ENCODE results near the gene ZNF286A.
"Not testable (repeated sequence)": the region's sequence is repeated elsewhere in the genome, so short reads cannot be mapped to it uniquely, and the experiment has no call there.

Gene ZNF286A

GRCh38 chr17:15704239-15704638, 4.7 kb downstream of the ZNF286A start:
- DNase-seq, result not testable (repeated sequence)

- not testable (repeated sequence) for DNase-seq
These were observed 5.3 kb downstream of the ZNF286A start for GRCh38 chr17:15704813-15705212.

DNA sequence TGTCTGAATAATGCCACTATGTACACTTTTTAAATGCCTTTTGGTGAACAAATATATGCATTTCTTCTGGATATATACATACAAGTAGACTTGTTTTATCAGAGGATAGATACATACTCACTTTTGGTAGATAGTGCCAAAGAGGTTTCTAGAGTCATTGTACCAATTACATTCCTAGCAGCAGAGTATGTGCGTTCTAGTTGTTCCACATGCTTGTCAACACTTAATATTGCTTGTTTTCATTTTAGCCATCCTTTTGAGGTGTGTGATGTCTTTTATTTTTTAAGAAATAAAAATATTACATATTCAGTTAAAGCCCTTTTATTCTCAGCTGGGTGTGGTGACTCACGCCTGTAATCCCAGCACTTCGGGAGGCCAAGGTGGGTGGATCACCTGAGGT, 9.3 kb downstream of the ZNF286A start:
- not testable (repeated sequence) for DNase-seq

GRCh38 chr17:15716601-15717563, 17.3 kb downstream of the ZNF286A start:
- not testable (repeated sequence) for DNase-seq

DNA sequence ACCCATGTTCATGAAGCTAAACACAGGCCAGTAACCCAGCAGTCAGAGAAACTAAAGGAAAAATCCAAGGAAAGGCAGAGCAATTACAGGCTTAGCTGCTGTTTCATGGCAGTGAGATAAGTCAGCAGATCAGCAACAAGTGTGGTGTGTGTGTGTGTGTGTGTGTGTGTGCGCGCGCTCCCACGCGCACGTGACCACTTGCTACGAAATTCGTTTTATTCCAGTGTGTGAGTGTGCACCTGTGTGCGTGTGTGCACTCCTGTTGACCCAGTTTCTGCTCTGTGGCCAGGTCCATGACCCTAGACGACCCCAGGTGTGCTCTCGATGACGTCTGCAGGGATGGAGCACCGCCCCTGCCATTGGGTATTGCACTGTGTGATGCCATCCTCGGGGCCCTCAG, 31.0 kb downstream of the ZNF286A start:
- not testable (repeated sequence) for DNase-seq

GRCh38 chr17:15731900-15732299, 32.3 kb downstream of the ZNF286A start, which contains the start of gene TBC1D26:
Gene TBC1D26 (plus strand): TSS chr17:15732283. CDS start chr17:15735349, 3,066 bp downstream.
- not testable (repeated sequence) for DNase-seq

- not testable (repeated sequence) for DNase-seq
These were observed 33.7 kb downstream of the ZNF286A start for GRCh38 chr17:15733174-15733789.

DNA sequence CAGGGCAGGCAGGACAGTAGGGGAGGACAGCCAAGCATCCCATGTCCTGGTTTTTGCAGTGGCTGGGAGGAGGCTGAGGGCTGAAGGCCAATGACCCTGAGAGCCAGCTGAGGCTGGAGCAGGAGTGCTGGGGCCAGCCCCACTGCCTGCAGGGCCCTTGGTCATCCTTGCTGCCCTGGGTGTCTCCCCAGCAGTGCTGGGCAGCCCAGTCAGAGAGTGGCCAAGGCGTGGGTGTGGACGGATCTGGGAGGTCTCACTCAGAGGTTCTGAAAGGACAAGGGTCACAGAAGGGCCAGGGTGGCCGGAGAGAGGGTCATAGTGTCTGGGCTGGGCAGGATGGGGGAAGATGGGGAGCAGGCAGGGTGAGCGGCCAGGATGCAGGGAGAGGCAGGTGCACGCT, 37.0 kb downstream of the ZNF286A start:
- DNase-seq, result not testable (repeated sequence)

- no peak for DNase-seq
These were observed 38.5 kb downstream of the ZNF286A start for GRCh38 chr17:15738066-15738465.

- not testable (repeated sequence) for DNase-seq
These were observed 39.7 kb downstream of the ZNF286A start for GRCh38 chr17:15739259-15739658.

DNA sequence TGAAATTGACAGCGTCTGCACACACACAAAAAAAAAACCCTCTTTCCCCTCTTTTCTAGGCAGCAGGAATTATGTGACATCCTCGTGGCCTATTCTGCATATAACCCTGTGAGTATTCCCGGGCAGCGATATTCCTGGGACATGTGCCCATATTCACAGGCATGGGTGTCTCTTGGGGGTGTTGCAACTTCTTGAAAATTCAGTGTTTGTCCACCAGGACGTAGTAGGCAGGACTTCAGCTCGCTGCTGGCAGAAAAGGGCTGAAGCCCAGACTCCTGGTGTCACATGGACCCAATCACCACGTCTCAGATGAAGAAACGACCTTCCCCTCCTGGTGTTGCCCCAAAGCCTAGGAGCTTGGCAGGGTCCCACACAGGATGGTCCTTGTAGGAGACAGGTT, 40.5 kb downstream of the ZNF286A start:
- not testable (repeated sequence) for DNase-seq

GRCh38 chr17:15740570-15741120, 41.1 kb downstream of the ZNF286A start:
- DNase-seq, result no peak

DNA sequence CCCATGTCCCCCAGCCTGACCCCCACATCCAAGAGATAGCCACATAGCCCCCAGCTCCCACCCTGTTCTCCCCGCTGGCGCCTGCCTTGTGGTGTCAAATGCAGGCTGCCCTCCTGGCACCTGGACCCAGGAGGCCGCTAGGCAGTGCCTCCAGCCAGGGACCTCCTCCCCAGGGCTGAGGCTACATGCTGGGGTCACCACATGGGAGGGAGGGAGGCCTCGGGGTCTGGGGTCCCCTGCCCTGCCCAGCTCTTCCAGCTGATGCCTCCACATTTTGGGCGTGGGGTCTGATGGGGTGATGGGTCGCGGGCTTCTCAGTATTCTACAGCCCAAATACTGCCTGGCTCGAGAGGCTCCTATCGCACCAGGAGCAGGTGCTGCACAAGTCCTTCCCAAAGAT, 42.1 kb downstream of the ZNF286A start:
- no peak for DNase-seq

DNA sequence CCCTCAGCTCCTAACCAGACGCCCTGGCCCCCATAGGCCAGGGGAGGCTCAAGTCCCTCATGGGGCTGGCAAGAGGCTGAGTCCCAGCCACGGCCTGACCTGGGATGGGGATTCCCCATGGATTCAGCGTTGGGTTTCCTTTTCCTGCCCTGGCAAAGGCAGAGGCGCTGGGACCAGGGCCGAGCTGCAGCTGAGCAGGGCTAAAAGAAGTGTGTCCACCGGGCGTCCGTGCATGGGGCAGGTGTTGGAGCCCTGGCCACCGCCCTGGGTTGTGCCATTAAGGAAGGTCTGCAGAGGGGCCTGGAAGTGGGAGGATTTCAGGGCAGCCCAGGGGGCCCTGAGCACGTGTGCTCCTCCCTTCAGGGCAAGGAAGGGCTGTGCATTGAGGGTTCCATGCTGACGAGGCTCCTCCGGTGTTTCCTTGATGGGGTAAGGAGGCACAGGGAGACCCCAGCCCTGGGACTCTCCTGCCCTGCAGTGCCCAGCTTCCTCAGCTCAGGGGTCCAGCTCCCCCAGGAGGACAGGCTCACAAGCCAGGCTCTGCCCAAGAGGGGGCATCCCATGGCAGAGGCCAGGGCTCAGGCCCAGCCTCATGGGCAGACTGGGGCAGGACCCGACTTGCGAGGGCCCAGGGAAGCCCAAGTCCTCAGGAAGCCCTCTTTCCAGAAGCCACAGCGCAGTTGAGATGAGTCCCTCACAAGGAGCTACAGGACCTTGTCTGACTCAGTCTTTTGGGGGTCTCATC, 42.7 kb downstream of the ZNF286A start:
- no peak for DNase-seq

GRCh38 chr17:15742921-15743320, 43.4 kb downstream of the ZNF286A start:
- DNase-seq, result no peak

DNA sequence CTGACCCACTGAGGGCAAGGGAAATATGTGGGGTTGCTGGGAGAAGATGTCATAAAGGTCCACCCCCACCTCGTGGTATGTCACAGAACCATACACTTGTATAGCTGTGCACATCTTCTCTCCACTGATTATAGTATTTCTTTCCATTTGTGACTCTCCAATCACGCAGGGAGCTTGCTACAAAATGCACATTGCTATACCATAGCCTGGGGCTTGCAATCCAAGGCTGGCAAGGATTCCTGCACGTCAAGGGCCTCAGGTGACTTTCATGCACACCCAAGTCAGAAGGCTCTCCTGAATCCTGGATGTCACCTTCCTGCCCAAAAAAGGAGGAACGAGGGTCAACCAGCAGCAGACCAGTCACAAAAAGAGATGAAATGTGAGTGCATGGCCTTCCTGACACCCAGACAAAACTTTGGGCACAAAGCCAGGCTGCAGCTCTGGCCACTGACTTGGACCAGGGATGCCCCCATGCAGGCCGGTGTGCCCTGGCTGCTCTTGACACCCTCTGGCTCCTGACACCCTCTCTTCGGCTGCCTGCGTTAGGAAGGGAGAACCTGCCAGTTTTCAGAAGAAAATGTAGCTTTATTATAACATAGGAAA, 44.6 kb downstream of the ZNF286A start:
- no peak for DNase-seq

DNA sequence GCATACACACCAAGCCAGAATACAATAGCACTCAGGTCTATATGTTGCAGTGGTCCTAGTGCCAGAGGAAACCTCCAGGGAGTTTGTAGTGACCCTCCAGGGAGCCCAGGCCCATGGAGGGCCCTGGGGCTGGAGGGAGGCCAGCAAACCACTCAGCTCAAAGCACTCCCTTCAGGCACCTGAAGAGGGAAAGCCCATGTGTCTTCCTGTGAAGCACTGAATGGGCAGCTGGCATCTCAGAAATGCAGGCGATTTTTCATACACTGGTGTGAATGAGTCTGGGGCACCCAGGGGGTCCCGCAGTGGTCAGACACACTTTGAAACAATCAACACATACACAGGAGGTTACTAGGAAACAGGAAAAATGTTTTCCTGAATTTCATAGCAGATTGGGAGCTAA, 45.3 kb downstream of the ZNF286A start:
- DNase-seq, result peak; percentile 53

- not testable (repeated sequence) for DNase-seq
These were observed 49.9 kb downstream of the ZNF286A start for GRCh38 chr17:15749403-15749802.

- DNase-seq, result peak; percentile 62
These were observed 69.4 kb downstream of the ZNF286A start for GRCh38 chr17:15768865-15769533.
